Coronary artery (tissue), 2 donors: ENCODE measurements around the gene SALL3.

Experiments used
- DNase-seq: peaks from one replicate; pipeline ENCODE4 v3.0.0-alpha.2; 2017; ENCODE audit warnings: low spot score
- H3K27ac ChIP-seq, 2 donors: fragments of 200-600 bp; sonication (generic); one replicate each; pipeline ENCODE4 v1.5.1; 2016 to 2019
- H3K4me3 ChIP-seq: fragments of 200-600 bp; sonication (generic); 2 replicates; pipeline ENCODE4 v1.5.1; 2016; ENCODE audit warnings: mild to moderate bottlenecking, moderate library complexity
- CTCF ChIP-seq: fragments of 200-600 bp; sonication (generic); IDR thresholded peaks from one replicate; pipeline ENCODE4 v1.5.1; 2019; ENCODE audit warnings: antibody characterized with exemption

Gene SALL3

DNA sequence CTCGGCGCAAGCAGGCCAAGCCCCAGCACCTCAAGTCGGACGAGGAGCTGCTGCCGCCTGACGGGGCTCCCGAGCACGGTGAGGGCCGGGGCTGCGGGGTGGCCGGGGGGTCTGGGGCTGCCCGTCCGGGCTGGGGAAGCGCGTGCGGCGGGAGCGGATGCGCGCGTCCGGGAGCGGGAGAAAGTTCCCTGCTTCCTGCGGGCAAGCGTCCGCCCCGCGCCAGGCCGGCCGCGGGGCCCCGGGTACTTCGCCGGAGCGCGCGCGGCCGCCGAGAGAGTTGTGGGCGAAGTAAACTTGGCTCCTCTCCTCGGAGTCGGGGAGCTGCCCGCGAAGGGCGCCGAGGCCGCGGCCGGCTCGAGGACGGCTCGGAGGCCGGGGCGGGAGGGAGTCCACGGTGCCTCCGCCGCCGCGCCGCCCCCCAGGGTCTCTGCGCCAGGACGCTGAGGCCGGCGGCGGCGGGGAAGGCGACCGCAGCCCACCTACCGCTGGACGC, 707 bp downstream of the SALL3 start:
- no peak for DNase-seq
- TF ChIP-seq CTCF = no peak
- no peak overlapping the region for H3K27ac ChIP-seq
- peak overlapping the region; percentile 49 for H3K4me3 ChIP-seq

GRCh38 chr18:78980777-78981380, 1.3 kb downstream of the SALL3 start:
- Histone ChIP-seq H3K27ac (no peak overlapping the region), H3K4me3 (peak overlapping the region; percentile 49)
- no peak for TF ChIP-seq CTCF
- no peak for DNase-seq

DNA sequence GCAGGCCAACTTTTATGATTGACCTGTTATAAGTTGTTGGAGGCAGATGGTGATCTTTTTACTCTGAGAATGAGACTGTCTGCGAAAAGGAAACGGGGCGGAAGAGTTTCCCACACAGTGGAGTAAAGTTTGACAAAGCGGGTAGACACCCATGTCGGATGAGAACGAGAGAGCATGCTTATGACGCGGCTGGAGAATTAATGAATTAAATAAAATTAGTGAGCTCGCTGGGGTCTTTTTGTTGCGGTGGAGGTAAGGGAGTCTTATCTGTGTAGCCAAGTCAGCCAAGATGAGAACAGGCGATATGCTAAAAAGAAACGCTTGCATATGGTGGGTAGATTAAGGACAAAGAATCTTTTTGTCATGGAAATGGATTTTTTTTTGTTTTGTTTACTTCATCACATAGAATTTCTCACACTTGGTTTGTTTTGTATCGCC, 1.8 kb downstream of the SALL3 start:
- Histone ChIP-seq H3K27ac (no peak overlapping the region), H3K4me3 (no peak overlapping the region)
- TF ChIP-seq CTCF = no peak
- no peak for DNase-seq

DNA sequence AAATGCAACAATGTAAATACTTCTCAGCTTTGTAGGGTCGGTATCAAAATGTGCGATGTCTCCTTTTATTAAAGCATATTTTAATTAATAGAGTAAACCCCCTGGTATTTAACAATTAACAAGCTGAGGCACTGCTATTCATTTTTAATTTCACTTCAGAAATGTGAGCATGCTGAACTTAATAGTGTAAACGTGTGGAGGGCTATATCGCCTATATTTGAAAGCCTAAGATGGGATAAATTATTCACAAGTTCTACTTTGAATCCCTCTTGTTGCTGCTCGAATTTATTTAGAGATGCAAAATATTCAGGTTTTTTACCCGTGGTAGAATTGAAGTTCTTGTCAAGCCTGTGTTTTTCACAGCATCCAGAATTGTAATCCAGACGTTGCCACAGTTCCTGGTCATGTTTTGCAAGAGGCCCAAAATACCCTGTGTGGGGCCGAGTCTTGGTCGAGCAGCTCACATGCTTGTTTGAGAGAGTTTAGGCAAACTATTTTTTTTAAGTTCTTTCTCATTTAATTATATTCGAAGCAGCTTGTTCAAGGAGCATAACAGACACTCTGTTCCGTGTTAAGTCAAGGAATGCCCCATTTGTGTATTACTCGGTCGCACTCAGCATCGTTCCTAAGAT, 2.5 kb downstream of the SALL3 start:
- no peak for DNase-seq
- no peak overlapping the region for H3K27ac ChIP-seq
- H3K4me3 ChIP-seq = no peak overlapping the region
- TF ChIP-seq CTCF = no peak

DNA sequence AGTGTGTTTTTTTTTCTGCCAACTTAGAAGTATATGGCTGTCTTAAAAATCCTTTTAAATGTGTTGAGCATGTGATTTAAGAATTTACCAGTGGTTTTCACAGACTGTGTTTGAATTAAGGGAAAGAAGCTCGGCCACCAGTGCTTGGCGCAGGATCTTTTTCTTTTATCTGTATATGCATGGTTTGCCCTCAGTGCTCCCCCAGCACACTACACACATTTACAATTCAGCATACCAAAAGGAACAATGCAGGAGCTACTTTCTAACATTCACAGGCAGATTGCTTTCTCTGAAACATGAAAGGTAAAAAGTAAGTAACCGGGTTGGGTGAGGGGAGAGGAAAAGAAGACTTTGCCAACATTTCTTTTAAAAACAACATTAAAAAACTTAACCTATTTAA, 3.9 kb downstream of the SALL3 start:
- Histone ChIP-seq H3K27ac (no peak overlapping the region), H3K4me3 (no peak overlapping the region)
- TF ChIP-seq CTCF = no peak
- DNase-seq = no peak

GRCh38 chr18:78984941-78985784, 5.5 kb downstream of the SALL3 start:
- no peak for TF ChIP-seq CTCF
- H3K4me3 ChIP-seq = peak overlapping the region; percentile 26
- no peak for DNase-seq
- no peak overlapping the region for H3K27ac ChIP-seq
